Hepatocyte (in vitro differentiated cells): ENCODE results near the gene PUM2. TPM values are rescaled to one million over a fixed set of nuclear protein-coding genes. Genes with fewer than 3 reads are reported as not detected.

Experiments used
- DNase-seq: peaks from one replicate; pipeline ENCODE4 v3.0.0-alpha.2; 2016; ENCODE audit warnings: low spot score
- H2AFZ ChIP-seq: fragments of 200-600 bp; sonication (generic); 2 replicates; pipeline ENCODE4 v1.6.0; 2016; ENCODE audit warnings: antibody characterized with exemption, mild to moderate bottlenecking
- H3K27ac ChIP-seq: fragments of 200-600 bp; sonication (generic); 2 replicates; pipeline ENCODE4 v1.5.1; 2016; ENCODE audit warnings: mild to moderate bottlenecking
- H3K27me3 ChIP-seq: fragments of 200-600 bp; sonication (generic); 2 replicates; pipeline ENCODE4 v1.6.1; 2016
- H3K36me3 ChIP-seq: fragments of 200-600 bp; sonication (generic); replicated peaks from 2 replicates; pipeline ENCODE4 v1.5.1; 2016; ENCODE audit warnings: low read depth; ENCODE audit not compliant: insufficient read depth
- H3K4me1 ChIP-seq: fragments of 200-600 bp; sonication (generic); 2 replicates; pipeline ENCODE4 v1.5.1; 2016; ENCODE audit warnings: mild to moderate bottlenecking, moderate library complexity; ENCODE audit not compliant: insufficient read depth
- H3K4me2 ChIP-seq: fragments of 200-600 bp; sonication (generic); 2 replicates; pipeline ENCODE4 v1.6.0; 2016
- H3K4me3 ChIP-seq: fragments of 200-600 bp; sonication (generic); 2 replicates; pipeline ENCODE4 v1.5.1; 2016; ENCODE audit warnings: mild to moderate bottlenecking
- H3K79me2 ChIP-seq: fragments of 200-600 bp; sonication (generic); 2 replicates; pipeline ENCODE4 v1.6.0; 2017; ENCODE audit warnings: mild to moderate bottlenecking
- H3K9me2 ChIP-seq: fragments of 200-600 bp; sonication (generic); replicated peaks from 2 replicates; pipeline ENCODE4 v1.6.0; 2017; ENCODE audit warnings: mild to moderate bottlenecking; ENCODE audit not compliant: insufficient read depth
- H3K9me3 ChIP-seq: fragments of 200-600 bp; sonication (generic); 2 replicates; pipeline ENCODE4 v1.5.1; 2016; ENCODE audit warnings: low read depth, mild to moderate bottlenecking
- H4K20me1 ChIP-seq: fragments of 200-600 bp; sonication (generic); 2 replicates; pipeline ENCODE4 v1.6.0; 2016; ENCODE audit warnings: mild to moderate bottlenecking; ENCODE audit not compliant: insufficient read depth, poor library complexity, severe bottlenecking
- CTCF ChIP-seq: fragments of 200-600 bp; sonication (generic); IDR thresholded peaks from 2 replicates; pipeline ENCODE4 v1.5.1; 2016; ENCODE audit warnings: antibody characterized with exemption, mild to moderate bottlenecking; ENCODE audit not compliant: poor library complexity
- EZH2 ChIP-seq: fragments of 200-600 bp; sonication (generic); IDR thresholded peaks from 2 replicates; pipeline ENCODE4 v1.6.1; 2016; ENCODE audit warnings: antibody characterized with exemption, mild to moderate bottlenecking, borderline replicate concordance
- EZH2phosphoT487 ChIP-seq: fragments of 200-600 bp; sonication (generic); IDR thresholded peaks from one replicate; pipeline ENCODE4 v1.6.1; 2018; ENCODE audit warnings: antibody characterized with exemption, mild to moderate bottlenecking, low read depth, moderate library complexity; ENCODE audit not compliant: unreplicated experiment, severe bottlenecking
- WGBS: methylation state at CpG from one replicate; pipeline ENCODE4 v1.1.6; 2016; ENCODE audit warnings: low lambda C conversion rate; ENCODE audit errors: missing lambda C conversion rate; 5-methylcytosine and 5-hydroxymethylcytosine counted together
- polyA plus RNA-seq: library from polyadenylated mRNA; unstranded; fragments of >200 nt; fragmentation: Nextera tagmentation; extraction: Ambion mirVana; gene quantifications from 2 replicates; pipeline ENCODE4 v1.2.1, GENCODE V29; 2016
- total RNA-seq: library from RNA; depleted of rRNA; stranded (reverse); fragments of >200 nt; gene quantifications from 2 replicates; pipeline ENCODE4 v1.2.3, GENCODE V29; 2014

Gene PUM2
- total and polyA plus RNA-seq, 2 experiments from 2014 or later = 14.4 to 55.5 TPM

- H3K4me2 ChIP-seq = peak within 1 kb of the TSS; percentile 99
- H3K27ac ChIP-seq = peak within 1 kb of the TSS; percentile 97
- H3K9me3 ChIP-seq = no peaks in the 10 kb centered on the region
- H3K27me3 ChIP-seq = no peaks in the 10 kb centered on the region
- H2AFZ ChIP-seq = peak within 1 kb of the TSS; percentile 54
- peaks cover 30% of the 10 kb centered on the region for H3K4me1 ChIP-seq
- WGBS = 2% methylated on average over 33 of the region's 65 CpGs
- peak within 1 kb of the TSS; percentile 89 for H3K4me3 ChIP-seq
- H4K20me1 ChIP-seq = no peaks in the 10 kb centered on the region
- no peaks in the 10 kb centered on the region for H3K36me3 ChIP-seq
- H3K79me2 ChIP-seq = peaks cover 39% of the 10 kb centered on the region
- H3K9me2 ChIP-seq = no peaks in the 10 kb centered on the region
- TF ChIP-seq EZH2phosphoT487 (no peak), EZH2 (no peak), CTCF (no peak)
- peak; percentile 80 for DNase-seq
Observed at GRCh38 chr2:20224716-20225293, 125.8 kb downstream of the PUM2 start, which contains the start of gene SDC1. SDC1 (minus strand) TSS chr2:20225130; CDS start chr2:20224867, 263 bp downstream.

- no peaks in the 10 kb centered on the region for H3K9me2 ChIP-seq
- no peaks in the 10 kb centered on the region for H3K27me3 ChIP-seq
- under 1% methylated on average over 37 of the region's 70 CpGs for WGBS
- H3K9me3 ChIP-seq = no peaks in the 10 kb centered on the region
- H3K4me1 ChIP-seq = peaks cover 30% of the 10 kb centered on the region
- no peaks in the 10 kb centered on the region for H4K20me1 ChIP-seq
- H3K4me3 ChIP-seq = peak overlapping the region; percentile 89
- peaks cover 44% of the 10 kb centered on the region for H3K79me2 ChIP-seq
- peak overlapping the region; percentile 54 for H2AFZ ChIP-seq
- H3K27ac ChIP-seq = peak overlapping the region; percentile 97
- no peaks in the 10 kb centered on the region for H3K36me3 ChIP-seq
- TF ChIP-seq EZH2 (no peak), EZH2phosphoT487 (no peak), CTCF (no peak)
- DNase-seq = peak; percentile 64
- peak overlapping the region; percentile 99 for H3K4me2 ChIP-seq
Observed at GRCh38 chr2:20224164-20224715, 126.4 kb downstream of the PUM2 start.

GRCh38 chr2:20223407-20224163, 127.1 kb downstream of the PUM2 start:
- H3K9me3 ChIP-seq = no peaks in the 10 kb centered on the region
- H3K4me2 ChIP-seq = peak overlapping the region; percentile 99
- H4K20me1 ChIP-seq = no peaks in the 10 kb centered on the region
- H3K27me3 ChIP-seq = no peaks in the 10 kb centered on the region
- H3K9me2 ChIP-seq = no peaks in the 10 kb centered on the region
- peak overlapping the region; percentile 97 for H3K27ac ChIP-seq
- peaks cover 30% of the 10 kb centered on the region for H3K4me1 ChIP-seq
- H2AFZ ChIP-seq = peak overlapping the region; percentile 54
- DNase-seq = peak; percentile 76
- H3K4me3 ChIP-seq = peak overlapping the region; percentile 89
- TF ChIP-seq CTCF = no peak
- TF ChIP-seq EZH2 = no peak
- H3K36me3 ChIP-seq = no peaks in the 10 kb centered on the region
- under 1% methylated on average over 56 of the region's 66 CpGs for WGBS
- peaks cover 51% of the 10 kb centered on the region for H3K79me2 ChIP-seq
